ENCODE data around the gene EDAR.

Gene EDAR

DNA sequence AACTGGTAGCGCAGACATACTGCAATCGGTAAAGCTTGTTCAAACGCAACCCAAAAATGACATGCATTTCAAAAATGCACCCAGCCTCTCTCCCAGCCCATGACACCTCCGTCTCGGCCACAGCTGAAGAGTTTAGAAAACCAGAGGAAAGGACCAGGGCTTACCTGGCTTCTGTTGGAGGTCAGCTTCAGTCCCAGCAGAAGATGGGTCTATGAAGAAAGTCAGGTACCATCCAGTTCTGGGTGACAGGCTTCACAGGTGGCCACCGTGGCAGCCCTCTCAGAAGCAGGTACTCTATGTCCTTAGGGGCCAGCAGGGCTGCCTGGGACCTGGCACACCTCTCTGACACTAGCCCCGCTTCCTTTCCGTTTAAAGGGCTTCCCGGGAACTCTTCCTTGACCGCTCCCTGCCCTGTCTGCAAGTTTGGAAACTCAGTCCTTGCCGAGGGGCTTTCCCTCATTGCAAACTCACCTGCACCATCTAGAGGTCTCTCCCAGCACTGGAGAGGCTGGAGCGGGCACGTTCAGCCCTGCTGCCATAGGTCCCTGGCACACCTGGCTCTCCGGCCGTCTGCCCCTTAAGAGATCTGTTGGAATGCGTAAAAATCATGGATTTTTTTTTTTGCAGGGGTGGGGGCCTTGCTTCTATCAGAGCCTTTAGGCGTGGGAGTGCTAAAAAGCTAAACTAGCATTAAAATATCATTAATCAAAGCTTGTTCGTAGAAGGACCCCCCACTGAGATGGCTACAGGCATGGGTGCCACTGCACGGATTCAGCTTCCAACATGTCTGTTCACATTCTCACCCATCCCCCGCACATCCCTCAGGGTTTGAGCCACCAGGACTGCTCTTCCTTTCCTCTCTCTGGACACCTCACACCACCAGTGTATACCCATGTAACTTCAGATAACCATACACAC is at the start of gene EDAR:
TSS of gene EDAR (minus strand) at position 425 of the 918 bp plus-strand sequence. CDS start 58,206 bp downstream, outside the sequence.
- H3K9me3 Mint-ChIP-seq, result no peaks in the 10 kb centered on the region
- H3K27me3 Mint-ChIP-seq, result peaks cover 11% of the 10 kb centered on the region
- no peak within 1 kb of the TSS for H3K27ac Mint-ChIP-seq
- H3K36me3 Mint-ChIP-seq, result no peaks in the 10 kb centered on the region
- H3K4me1 Mint-ChIP-seq, result peaks cover 2% of the 10 kb centered on the region
- H3K4me3 Mint-ChIP-seq, result no peak within 1 kb of the TSS
- no peak for DNase-seq (ENCODE audit: low spot score in 2 of 2)
- ATAC-seq (ENCODE audit: low read depth), result no peak

DNA sequence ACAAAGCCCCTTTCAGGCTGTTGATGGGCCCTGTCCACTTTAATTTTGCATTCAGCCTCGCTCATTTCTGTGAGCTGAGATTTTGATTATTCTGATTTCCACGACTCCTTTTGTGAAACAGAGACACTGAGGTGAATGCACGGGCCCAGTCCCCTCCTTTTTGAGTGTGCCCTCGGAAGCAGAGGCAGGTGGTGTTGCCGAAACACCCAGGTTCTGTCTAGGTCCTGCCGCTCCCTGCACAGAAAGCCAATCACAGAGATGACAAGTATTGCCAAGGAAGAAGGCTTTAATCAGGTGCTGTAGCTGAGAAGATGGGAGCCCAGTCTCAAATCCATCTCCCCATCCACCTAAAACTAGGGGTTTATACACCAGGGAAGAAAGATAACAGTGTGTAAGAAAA is 44.2 kb upstream of the EDAR start:
- DNase-seq (ENCODE audit: low spot score in 2 of 2), result no peak
- no peak for ATAC-seq (ENCODE audit: low read depth)
- no peak overlapping the region for H3K27ac Mint-ChIP-seq
- H3K9me3 Mint-ChIP-seq, result no peaks in the 10 kb centered on the region
- no peaks in the 10 kb centered on the region for H3K36me3 Mint-ChIP-seq
- peaks cover 12% of the 10 kb centered on the region for H3K4me1 Mint-ChIP-seq
- H3K27me3 Mint-ChIP-seq, result peaks cover 4% of the 10 kb centered on the region
- H3K4me3 Mint-ChIP-seq, result no peak overlapping the region

DNA sequence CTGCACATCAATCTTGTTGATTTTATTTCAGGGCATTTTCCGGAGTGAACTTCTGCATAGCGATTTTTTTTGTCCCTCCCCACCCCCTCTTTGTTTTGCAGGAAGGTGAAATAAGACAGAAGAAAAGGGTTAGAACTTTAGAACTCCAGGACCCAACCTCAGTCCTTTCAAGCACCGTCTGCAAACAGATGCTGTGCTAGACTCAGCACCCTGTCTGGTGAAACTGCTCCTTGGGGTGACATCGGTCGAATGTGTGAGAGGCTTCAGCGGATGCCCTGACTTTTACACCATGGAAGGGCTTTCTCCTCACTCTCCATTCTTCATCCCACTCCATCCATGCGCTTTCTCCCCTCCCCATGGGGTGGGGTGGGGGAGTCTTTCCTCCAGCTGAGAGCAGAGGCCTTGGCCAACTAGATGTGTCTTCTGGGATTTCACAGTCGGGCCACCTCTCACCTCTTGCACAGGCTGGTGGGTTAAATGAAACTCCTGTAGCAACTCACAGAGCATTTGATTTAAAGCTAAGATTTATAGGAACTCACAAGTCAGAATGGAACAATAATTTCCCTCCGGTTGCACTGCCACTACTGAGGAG is 43.3 kb upstream of the EDAR start:
- H3K27ac Mint-ChIP-seq, result peak overlapping the region; percentile 74
- peaks cover 4% of the 10 kb centered on the region for H3K27me3 Mint-ChIP-seq
- peaks cover 12% of the 10 kb centered on the region for H3K4me1 Mint-ChIP-seq
- no peak for DNase-seq (ENCODE audit: low spot score in 2 of 2)
- no peak for ATAC-seq (ENCODE audit: low read depth)
- no peaks in the 10 kb centered on the region for H3K36me3 Mint-ChIP-seq
- peak overlapping the region; percentile 94 for H3K4me3 Mint-ChIP-seq
- H3K9me3 Mint-ChIP-seq, result no peaks in the 10 kb centered on the region

DNA sequence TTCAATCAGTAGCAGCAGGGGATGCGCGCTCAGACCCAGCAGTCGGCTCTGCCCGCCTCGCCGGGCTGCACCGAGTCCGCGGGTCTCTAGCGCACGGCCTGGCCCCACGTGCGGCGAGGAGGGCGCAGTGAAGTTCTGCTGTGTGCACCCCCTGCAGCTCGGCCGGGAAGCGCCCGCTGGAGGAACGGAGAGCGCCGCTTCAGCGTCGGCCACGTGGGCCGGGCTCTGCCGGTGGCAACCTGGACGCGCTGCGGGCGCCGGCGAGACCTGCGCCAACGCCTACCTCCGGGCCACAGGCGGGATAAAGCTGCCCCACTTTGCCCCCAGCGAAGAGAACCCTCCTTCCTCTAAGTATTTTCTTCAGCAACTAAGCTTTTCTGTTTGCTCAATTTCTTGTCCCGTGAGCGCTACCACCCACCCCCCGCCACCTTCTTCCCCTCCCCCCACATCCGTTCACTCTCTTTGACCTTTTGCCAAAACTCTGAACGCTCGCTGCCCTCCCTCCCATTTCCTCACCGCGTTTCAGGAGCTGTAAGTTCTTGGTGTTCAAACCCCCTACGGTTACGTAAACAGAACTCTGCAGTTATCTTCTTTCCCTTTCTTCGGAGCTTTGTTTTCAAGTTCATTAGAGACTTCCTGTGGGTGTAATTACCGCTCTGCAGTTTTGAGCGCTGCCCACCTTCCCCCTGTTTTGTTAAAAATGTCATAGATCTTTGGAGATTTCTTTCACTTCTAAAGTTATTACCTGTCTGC is 42.6 kb upstream of the EDAR start:
- Mint-ChIP-seq H3K27me3 (peaks cover 4% of the 10 kb centered on the region), H3K27ac (peak overlapping the region; percentile 74), H3K9me3 (no peaks in the 10 kb centered on the region), H3K4me1 (peaks cover 12% of the 10 kb centered on the region), H3K4me3 (peak overlapping the region; percentile 94), H3K36me3 (no peaks in the 10 kb centered on the region)
- DNase-seq (ENCODE audit: low spot score in 2 of 2) (peak; percentile 2 to 21), ATAC-seq (ENCODE audit: low read depth) (peak; percentile 70)

DNA sequence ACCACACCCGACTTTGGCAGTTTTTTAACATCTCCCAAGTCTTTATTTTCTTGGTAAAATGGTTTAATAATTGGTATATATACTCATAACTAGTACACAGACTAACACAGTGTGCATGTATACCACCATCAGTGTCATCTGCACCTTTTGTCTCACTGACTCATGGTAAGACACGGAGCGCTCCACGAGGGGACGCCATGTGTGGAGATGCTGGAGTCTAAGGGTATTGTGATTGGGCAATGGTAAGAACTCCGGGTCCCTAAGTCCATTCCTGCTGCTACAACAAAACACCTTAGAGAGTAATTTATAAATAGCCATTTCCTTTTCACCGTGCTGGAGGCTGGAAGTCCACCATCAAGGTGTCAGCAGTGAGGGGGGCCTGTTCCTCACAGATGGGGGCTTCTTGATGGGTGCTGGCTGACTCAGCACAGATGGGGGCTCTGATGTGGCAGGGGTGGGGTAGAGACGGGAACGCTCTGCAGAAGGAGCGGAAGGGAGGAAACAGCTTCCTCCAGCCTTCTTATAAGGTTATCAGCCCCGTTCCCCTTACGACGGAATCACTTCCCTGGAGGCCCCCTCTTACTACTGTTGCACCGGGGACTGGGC is 42.0 kb upstream of the EDAR start:
- no peak for DNase-seq (ENCODE audit: low spot score in 2 of 2)
- Mint-ChIP-seq H3K9me3 (no peaks in the 10 kb centered on the region), H3K4me3 (peak overlapping the region; percentile 94), H3K27ac (no peak overlapping the region), H3K4me1 (peaks cover 12% of the 10 kb centered on the region), H3K27me3 (peaks cover 4% of the 10 kb centered on the region), H3K36me3 (no peaks in the 10 kb centered on the region)
- ATAC-seq (ENCODE audit: low read depth), result peak; percentile 32

DNA sequence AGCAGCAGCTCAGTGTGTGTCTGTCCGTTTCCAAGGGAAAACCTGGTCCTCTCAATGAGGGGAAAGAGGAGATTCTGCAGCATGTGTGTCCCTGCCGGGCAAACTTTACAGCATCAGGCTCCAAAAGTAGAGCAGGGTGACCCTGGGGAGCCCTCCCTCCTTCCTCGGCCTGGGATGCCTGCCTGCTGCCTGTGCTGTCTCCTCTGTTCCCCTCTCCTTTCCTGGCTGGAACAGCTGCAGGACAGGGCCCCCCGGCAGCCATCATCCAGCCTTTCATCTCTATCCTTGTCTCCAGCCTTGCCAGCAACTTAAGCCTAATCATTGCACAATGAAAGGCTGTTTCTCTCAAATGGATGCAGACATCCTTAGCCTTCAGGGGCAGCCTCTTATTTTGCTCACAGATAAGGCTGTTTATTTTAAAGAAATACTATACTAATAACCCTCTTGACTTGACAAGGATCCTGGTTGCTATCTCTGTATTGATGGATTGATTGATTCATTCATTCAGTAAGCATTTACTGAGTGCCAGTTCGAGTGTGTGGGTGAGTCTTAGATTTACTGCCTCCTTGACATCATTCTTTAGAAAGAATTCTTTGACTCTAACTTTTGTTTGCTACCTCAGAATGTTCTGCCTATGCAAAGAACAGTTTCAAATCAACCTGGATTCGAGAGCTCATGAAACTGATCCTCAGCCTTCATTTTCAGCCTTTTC is 40.6 kb upstream of the EDAR start:
- H3K4me1 Mint-ChIP-seq, result peaks cover 12% of the 10 kb centered on the region
- no peak overlapping the region for H3K4me3 Mint-ChIP-seq
- DNase-seq (ENCODE audit: low spot score in 2 of 2), result no peak
- no peak overlapping the region for H3K27ac Mint-ChIP-seq
- H3K36me3 Mint-ChIP-seq, result no peaks in the 10 kb centered on the region
- H3K27me3 Mint-ChIP-seq, result peaks cover 4% of the 10 kb centered on the region
- no peak for ATAC-seq (ENCODE audit: low read depth)
- H3K9me3 Mint-ChIP-seq, result no peaks in the 10 kb centered on the region

DNA sequence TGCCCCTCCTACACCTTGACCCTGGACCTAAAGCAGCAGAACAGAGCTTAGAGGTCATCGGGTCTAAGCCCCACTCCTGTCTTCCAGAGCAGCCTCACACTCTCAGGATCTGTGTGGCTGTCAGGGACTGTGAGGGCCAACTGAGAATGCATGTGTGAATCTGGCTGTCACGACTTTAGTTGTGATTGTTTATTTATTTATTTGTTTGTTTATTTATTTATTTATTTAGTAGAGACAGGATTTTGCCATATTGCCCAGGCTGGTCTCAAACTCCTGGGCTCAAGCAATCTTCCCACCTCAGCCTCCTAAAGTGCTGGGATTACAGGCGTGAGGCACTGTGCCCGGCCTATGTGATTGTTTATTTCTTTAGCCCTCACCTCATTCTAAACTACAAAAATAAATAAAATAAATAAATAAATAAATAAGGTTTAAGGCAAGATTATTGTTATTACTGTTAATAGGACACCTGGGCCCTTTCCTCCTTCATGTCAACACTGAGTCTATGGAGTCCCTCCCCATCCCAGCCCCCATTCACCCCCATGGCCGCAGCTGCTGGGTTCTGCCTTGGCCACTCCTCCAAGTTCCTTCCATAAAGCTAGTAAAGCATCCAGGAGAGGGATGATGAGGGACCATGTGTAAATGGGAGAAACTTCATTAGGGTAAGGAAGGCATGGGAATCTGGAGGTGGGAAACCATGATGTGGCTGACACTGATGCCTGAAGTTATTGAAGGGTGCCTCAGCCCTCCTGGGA is 39.9 kb upstream of the EDAR start:
- Mint-ChIP-seq H3K27ac (no peak overlapping the region), H3K4me1 (peaks cover 12% of the 10 kb centered on the region)
- no peak for DNase-seq (ENCODE audit: low spot score in 2 of 2)

DNA sequence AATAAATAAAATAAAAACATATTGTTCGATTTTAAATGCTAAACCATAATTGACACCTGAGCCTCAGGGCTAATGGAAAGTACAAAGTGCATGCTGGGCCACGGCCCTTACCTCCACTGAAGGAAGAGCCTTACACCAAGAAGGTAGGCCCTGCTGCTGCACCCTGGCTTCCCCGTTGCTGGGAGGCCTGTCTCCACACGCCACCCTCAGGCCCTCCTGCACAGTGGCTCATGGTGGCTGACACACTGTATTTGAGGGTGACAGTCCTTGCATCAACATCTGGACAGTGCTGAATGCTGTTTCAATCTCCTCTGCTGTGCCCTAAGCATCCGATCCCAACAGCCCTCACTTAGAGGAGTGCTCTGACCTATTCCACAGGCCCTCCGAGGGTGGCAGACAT is 39.3 kb upstream of the EDAR start:
- DNase-seq (ENCODE audit: low spot score in 2 of 2) (no peak), ATAC-seq (ENCODE audit: low read depth) (no peak)
- Mint-ChIP-seq H3K27me3 (peaks cover 2% of the 10 kb centered on the region), H3K4me1 (peaks cover 12% of the 10 kb centered on the region), H3K9me3 (no peaks in the 10 kb centered on the region), H3K4me3 (no peak overlapping the region), H3K36me3 (no peaks in the 10 kb centered on the region), H3K27ac (no peak overlapping the region)

More for the DNA sequence above, 39.9 kb upstream of the EDAR start:
- Mint-ChIP-seq H3K4me3 (no peak overlapping the region), H3K9me3 (no peaks in the 10 kb centered on the region), H3K27me3 (peaks cover 4% of the 10 kb centered on the region), H3K36me3 (no peaks in the 10 kb centered on the region)
- no peak for ATAC-seq (ENCODE audit: low read depth)

DNA sequence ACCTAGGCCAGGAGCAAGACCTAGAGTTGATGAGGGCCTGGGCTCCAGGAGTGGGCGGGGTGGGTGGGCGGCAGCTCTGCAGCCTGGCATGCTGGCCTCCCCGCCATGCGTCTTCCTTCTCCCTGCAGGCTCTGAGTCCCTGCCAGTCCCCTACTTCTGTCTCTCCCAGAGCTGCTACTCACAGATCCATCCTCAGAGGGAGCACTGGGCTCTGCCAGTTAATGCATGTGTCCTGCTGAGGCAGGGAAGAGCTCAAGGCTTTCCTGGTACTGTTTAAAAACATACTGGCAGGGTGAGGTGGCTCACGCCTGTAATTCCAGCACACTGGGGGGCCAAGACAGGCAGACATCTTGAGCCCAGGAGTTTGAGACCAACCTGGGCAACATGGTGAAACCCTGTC is 38.7 kb upstream of the EDAR start:
- DNase-seq (ENCODE audit: low spot score in 2 of 2) (no peak), ATAC-seq (ENCODE audit: low read depth) (no peak)
- Mint-ChIP-seq H3K27me3 (no peaks in the 10 kb centered on the region), H3K9me3 (no peaks in the 10 kb centered on the region), H3K4me3 (no peak overlapping the region), H3K27ac (no peak overlapping the region), H3K36me3 (no peaks in the 10 kb centered on the region), H3K4me1 (peaks cover 12% of the 10 kb centered on the region)

DNA sequence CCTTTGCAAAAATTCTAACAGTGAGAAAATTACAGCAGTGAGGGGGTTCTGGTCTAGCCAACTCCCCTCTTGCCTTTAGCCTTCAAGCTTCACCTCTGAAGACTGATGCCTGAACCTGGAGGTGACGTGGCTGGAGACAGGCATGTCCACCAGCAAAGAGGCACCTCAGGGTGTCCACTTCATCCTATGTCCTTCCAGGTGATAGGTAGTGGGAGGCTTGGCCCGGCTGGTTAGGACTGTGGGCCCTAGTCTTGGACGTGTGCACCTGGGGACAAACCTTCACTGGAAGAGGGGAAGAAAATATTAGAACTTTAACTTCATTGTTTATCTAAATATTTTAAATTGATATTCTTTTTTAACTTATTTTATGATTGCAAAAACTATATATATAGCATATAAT is 35.5 kb upstream of the EDAR start:
- Mint-ChIP-seq H3K9me3 (no peaks in the 10 kb centered on the region), H3K4me1 (no peaks in the 10 kb centered on the region), H3K36me3 (no peaks in the 10 kb centered on the region), H3K27me3 (peaks cover 2% of the 10 kb centered on the region), H3K27ac (no peak overlapping the region), H3K4me3 (no peak overlapping the region)
- DNase-seq (ENCODE audit: low spot score in 2 of 2) (no peak), ATAC-seq (ENCODE audit: low read depth) (no peak)

DNA sequence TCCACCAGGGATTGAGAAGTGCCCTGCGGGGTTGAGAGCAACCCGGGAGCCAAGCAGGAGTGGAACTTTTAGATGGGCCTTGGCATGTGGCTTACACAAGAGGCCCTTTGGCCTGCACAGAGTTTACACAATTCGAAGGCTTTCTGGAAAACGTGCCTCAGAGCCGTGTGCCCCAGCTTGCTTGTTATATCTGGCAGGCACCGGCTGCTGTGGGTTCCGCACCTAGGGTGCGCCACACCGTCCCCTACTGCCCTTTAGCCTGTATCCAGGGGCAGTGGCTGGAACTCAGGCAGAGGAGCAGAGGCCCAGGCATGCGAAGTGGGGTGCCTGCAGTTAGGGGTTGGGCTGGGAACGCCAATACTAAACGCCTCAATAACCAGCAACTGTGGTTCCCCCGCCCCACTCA is 32.9 kb upstream of the EDAR start:
- Mint-ChIP-seq H3K36me3 (no peaks in the 10 kb centered on the region), H3K4me3 (no peak overlapping the region), H3K4me1 (no peaks in the 10 kb centered on the region), H3K27me3 (peaks cover 11% of the 10 kb centered on the region), H3K27ac (no peak overlapping the region), H3K9me3 (no peaks in the 10 kb centered on the region)
- ATAC-seq (ENCODE audit: low read depth) (no peak), DNase-seq (ENCODE audit: low spot score in 2 of 2) (no peak)

DNA sequence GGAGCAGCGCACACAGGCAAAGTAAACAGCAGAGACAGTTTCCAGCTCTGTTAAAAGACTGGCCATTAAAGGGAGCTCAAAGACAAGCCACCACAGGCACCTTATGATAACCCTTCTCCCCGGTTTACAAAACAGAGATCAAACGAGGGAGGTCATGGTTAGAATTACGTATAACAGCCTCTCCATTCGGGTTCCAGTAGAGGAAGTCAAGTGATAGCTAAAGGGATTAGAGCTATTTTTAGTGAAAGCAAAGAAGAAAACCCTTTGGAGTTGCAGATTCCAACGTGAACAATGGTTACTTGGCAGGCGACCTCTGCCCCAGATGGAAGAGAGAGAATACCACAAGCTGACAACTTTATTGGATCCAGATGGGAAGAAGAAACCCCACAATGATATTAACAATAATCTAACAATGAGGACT is 31.2 kb upstream of the EDAR start:
- no peak overlapping the region for H3K4me3 Mint-ChIP-seq
- no peaks in the 10 kb centered on the region for H3K36me3 Mint-ChIP-seq
- H3K27ac Mint-ChIP-seq, result no peak overlapping the region
- DNase-seq (ENCODE audit: low spot score in 2 of 2) (no peak), ATAC-seq (ENCODE audit: low read depth) (no peak)
- no peaks in the 10 kb centered on the region for H3K9me3 Mint-ChIP-seq
- H3K4me1 Mint-ChIP-seq, result no peaks in the 10 kb centered on the region
- H3K27me3 Mint-ChIP-seq, result peaks cover 13% of the 10 kb centered on the region

DNA sequence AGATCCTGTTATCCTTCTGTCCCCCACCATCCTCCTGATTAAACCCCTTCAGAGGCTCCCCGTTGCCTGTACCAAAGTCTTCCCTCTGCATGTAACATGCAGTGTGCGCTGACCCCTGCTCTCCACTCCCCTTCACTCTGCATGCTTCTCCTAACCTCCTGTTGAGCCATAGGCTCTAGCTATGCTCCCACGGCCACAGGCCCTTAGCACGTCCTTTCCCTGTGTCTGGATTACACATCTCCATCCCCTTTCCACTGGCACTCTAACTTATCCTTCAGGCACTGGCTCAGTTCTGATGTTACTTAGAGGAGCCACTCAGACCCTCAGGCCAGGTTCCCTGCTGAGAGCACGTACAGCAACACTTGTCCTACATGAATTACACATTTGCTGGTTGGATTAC is 29.4 kb upstream of the EDAR start:
- Mint-ChIP-seq H3K27me3 (peaks cover 13% of the 10 kb centered on the region), H3K9me3 (no peaks in the 10 kb centered on the region), H3K27ac (no peak overlapping the region), H3K36me3 (no peaks in the 10 kb centered on the region), H3K4me1 (no peaks in the 10 kb centered on the region), H3K4me3 (no peak overlapping the region)
- no peak for ATAC-seq (ENCODE audit: low read depth)
- DNase-seq (ENCODE audit: low spot score in 2 of 2), result no peak
